GM18873 (cell line): Measurements from ENCODE around the gene GRHL1.
"Not testable (repeated sequence)": the region's sequence is repeated elsewhere in the genome, so short reads cannot be mapped to it uniquely, and the experiment has no call there.

Experiments
- ATAC-seq: cut with Tn5 transposase; IDR thresholded peaks from one replicate; pipeline ENCODE4 v1.9.1; 2021; ENCODE audit warnings: mild to moderate bottlenecking, moderate library complexity, moderate number of reproducible peaks; ENCODE audit not compliant: unreplicated experiment, low FRiP score

The GRHL1 gene, protein sequence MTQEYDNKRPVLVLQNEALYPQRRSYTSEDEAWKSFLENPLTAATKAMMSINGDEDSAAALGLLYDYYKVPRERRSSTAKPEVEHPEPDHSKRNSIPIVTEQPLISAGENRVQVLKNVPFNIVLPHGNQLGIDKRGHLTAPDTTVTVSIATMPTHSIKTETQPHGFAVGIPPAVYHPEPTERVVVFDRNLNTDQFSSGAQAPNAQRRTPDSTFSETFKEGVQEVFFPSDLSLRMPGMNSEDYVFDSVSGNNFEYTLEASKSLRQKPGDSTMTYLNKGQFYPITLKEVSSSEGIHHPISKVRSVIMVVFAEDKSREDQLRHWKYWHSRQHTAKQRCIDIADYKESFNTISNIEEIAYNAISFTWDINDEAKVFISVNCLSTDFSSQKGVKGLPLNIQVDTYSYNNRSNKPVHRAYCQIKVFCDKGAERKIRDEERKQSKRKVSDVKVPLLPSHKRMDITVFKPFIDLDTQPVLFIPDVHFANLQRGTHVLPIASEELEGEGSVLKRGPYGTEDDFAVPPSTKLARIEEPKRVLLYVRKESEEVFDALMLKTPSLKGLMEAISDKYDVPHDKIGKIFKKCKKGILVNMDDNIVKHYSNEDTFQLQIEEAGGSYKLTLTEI

DNA sequence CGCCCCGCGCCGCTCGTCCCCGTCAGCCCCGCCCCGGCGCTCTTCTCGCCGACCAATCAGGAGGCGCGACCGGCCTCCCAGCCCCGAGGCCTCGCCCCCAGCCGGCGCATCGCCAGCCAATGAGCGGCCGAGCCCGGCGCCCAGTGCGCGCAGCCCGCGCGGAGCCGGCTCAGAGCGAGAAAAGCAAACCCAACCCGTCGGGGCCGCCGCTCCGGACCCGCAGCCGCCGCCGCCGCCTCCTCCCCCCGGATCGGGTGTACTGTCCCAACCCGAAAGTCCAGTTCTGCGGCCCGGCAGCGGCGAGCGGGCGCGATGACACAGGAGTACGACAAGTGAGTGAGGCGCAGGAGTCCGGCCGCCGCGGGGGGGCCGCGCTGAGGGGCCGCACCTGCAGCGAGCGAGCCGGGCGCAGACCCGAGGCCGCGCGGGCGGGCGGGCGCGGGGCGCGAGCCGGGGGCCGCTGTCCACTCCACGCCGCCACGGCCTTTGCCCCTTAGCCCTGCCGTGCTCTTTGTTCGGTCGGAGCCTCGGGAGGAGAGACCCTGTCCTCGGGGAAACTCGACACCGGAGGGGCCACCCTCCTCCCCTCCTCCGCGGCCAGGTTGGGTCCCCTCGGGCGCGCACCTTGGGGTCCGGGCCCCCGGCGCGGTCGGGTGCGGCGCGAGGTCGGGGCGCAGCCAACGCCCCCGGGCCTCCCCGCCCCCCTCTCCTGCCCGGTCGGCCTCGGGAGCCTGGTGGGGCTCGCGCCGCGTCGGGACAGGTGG is at the start of gene GRHL1:
GRHL1 (plus strand) TSS at position 172 of the 764 bp plus-strand sequence; CDS start at position 313, 141 bp downstream.
- ATAC-seq: peak; percentile 81

DNA sequence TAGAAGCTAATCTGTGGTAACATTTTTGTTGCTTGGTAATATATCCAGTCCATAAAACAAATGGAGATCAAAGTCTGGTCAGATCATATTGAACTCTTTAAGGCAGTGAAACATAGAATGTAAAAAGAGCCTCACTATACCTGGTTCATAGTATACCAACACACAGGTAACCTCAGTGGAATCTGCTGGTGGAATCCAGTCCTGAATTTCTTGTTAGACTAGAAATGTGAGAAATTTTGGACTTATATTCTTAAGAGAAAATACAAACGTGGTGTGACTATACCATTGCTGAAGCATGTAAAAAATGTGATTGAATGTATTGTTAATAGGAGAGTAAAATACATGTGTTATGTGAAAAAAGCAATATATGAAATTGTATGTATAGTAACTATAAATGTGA is 46.1 kb upstream of the GRHL1 start:
- ATAC-seq: no peak

DNA sequence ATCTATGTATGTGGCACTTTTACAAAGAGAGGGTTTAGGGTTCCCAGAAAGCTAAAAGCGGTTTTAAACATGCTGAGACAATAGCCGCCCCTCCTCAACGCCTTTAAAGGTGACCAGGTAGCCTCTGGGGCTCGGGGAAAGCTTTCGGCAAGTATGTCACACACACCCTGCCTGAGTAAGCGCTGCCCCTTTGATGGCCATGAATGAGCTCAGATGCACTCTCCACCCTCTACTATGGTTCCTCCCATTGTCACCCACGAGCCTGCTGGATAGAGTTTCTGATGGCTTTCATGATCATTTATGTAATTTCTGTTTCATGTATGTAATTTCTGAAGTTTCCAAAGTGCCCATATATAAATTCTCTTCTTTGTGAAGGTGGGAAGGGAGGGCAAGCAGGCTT is 44.1 kb upstream of the GRHL1 start:
- no peak for ATAC-seq

DNA sequence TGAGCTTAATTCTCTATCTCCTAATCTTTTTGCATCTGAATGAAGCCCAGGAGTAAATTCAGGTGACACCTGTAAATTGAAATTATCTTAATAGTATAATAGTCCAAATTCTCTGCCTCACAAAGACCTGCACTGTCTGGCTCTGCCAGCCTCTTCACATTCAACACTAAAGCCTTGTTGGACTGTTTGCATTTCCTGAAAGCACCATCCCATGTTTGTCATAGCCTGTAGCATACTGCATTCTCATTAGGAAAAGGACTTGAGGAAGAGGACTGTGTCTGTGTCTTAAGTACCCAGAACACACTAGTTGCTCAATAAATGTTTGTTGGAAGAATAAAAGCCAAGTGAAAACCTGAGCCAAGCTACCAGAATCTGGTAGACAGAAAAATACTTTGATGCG is 42.9 kb upstream of the GRHL1 start:
- no peak for ATAC-seq

DNA sequence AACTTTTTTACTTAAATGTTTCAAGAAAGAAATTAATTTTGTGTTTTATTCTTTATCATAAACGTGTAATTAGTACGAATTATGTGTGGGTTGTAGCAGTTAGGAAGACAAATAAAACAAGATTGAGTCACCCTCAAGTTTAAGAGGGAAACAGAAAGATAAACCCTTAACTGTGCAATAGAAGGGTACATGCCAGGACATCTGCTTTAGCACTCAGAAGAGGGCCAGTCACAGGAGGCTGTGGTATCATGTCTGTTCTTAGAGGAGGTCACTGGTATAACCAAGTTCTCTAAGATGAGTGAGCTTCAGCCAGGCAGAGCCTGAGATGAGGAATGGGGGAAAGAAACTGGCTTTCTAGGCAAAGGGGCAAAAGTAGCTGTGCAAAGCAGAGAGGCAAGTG is 42.4 kb upstream of the GRHL1 start:
- ATAC-seq: no peak

DNA sequence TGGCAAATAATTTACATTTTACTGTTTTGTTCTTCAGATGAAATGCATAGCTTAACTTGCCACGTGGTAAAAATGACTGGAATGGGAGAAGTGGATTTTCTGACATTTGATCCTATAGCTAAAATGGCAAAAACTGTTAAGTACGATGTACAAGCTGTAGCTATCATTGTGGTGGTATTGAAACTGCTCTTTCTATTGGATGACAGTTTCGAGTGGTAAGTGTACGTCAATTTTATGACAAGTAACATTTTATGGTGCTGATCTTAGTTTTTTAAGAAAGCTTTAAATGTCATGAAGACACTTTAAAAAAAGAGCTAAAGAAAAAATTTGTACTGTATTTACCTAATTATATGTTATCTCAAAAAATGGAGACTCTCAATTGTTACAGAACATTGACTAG is 40.8 kb upstream of the GRHL1 start:
- ATAC-seq: no peak

DNA sequence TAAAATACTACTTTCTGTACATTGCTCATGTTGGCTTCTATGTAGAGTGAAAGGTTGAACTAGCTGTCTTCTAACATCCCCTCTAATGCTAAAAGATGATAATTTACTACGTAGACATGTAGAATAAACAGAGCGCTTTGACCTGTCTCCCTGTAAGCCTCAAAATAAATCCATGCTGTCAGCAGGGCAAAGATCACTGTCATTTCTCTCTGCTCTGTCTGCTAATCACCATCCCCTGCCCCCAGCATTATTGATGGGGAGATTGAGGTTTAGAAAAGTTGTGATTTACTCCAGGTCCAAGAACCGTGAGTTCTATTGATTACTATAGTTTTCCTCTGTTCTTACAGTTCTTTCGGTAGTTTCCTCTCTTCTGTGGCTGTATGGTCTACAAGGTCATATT is 39.0 kb upstream of the GRHL1 start:
- ATAC-seq: no peak

DNA sequence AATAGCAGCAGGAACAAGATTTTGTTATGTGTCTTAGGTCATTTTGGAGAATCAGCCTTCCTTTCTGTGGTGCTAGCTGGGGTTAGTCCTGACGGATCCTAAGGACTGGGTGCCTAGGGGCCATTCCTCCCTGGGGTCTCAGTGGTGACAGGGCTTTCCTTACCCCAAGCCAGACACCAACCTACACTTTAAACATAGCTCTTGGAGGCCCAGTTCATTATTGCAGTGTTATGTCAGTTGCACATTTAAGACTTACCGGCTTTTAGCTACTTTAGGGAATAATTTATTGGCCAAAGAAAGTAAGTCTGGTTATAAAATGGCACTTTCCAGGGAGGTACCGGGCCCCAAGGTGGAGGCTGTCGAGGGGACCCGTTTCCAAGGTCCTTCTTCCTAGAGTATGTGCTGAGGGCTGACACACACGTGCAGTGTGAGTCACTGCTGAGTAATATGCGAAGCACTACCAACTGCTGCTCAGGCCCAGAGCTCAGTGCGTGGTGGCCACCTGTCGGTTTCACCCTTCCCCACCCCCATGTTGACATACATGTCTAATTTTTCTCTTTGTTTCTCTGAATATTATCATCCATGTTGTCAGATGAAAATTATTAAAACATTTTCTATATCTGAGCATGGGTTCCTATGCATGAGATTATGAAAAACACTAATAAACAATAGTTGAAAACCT is 37.0 kb upstream of the GRHL1 start:
- ATAC-seq: peak; percentile 94

DNA sequence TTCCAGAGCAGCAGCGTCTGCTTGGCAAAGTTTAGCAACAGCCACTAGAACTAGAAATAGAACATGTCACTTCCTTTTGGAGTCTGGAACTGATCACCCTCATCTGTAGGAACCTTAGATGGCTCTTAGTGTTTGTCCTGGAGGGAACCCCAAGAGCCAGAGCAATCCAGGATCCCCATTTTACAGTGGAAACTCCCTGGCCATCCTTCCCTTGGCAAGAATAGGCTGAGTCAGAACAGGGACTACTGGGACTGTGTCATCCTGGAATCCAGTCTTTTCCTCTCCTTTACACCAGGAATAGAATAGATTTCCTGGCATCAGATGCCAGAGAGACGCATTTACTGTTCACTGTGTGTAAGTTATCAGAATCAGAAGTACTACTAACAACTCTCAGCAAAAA is 33.2 kb upstream of the GRHL1 start:
- no peak for ATAC-seq

DNA sequence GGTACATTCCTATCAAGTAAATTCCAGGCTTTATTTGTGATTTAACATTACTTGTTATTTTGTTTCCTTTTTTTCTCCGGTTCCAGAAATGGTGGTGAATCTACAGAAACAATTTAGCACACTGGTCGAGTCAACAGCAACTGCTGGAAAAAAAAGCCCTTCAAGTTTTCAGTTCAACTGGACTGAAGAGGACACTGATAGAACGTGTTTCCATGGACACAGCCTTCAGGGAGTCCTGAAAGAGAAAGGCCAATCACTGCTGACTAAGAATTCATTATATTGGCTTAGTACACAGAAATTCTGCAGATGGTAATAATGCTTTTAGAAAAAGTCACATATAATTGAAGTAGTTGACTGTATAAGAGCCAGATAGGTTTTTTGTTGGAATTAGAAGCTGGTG is 32.0 kb upstream of the GRHL1 start:
- no peak for ATAC-seq

DNA sequence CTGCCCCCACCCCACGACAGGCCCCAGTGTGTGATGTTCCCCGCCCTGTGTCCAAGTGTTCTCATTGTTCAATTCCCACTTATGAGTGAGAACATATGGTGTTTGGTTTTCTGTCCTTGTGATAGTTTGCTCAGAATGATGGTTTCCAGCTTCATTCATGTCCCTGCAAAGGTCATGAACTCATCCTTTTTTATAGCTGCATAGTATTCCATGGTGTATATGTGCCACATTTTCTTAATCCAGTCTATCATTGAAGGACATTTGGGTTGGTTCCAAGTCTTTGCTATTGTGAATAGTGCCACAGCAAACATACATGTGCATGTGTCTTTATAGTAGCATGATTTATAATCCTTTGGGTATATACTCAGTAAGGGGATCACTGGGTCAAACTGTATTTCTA is 24.5 kb upstream of the GRHL1 start:
- not testable (repeated sequence) for ATAC-seq

DNA sequence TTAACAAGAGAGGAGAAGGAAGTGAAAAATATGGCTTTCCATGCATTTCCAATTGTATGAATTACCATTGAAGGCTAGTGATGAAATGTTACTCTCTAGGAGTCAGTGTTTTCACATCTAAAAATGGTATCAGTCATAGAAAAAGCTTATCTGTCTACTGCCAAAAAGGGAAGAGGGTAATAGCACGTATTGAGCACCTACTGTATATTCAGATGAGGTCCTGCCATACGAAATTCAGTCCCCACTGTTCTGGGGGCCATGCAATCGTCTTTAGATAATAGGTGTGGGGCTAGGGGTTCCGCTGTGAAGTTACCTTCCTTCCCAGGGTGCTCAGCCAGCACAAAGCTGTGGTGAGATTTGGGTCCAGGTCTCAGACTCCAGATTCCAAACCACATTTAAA is 14.2 kb upstream of the GRHL1 start:
- no peak for ATAC-seq

DNA sequence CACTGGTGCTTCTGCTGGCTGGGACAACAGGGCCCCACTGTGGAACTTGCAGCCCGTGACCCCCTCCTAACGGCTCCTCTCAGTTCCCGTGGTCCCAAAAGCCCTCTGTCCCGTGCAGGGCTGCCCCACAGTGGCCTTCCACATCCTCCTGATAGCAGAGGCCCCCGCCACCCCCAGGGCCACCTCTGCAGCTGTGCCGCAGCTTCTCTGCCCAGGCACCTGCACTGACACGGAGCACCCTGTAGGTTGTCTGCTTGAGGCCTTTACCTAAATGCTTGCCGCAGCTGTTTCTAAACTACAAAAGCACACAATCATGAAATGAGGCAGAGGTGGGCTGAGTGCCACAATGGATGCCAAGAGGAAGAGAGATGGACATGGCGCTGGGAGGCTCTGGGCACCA is 13.5 kb upstream of the GRHL1 start:
- no peak for ATAC-seq

DNA sequence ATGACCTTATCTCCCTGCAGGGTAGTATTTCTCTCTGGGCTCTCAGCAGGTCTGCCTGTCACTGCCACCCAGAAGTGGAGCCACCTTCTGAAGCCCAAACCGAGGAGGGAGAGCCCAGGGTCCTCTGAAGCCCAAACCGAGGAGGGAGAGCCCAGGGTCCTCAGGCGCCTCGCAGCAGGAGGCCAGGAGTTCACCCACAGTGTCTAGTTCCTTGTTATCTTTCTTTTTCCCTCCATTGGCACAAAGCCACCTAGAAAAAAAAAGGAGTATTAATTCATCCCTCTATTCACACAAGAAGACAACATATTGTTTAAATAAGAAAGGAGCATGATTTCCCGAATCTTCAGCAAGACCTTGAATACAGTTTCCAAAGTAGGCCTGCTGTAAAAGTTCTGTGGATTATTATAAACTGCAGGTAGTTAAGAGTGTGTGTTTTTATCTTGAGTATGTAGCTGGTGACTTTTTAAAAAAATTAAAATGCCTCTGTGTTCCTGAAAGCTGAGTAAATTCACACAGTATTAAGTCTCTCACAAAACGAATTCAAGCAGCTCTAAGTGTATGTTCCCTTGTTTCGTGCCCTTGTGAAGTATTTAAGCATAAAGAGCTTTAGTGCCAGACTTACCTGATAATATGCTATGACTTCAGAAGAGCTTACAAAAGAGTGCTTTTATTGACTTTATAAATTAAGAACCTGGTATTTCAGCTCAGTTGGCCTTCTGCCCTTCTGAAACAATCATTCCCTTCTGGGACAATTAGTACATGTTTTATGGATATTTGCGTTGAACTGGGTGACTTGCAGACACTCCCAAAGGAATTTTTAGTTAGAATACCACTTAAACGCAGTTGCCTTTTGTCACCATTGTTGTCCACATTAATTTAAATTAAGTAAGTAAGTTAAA is 11.7 kb upstream of the GRHL1 start:
- no peak for ATAC-seq

DNA sequence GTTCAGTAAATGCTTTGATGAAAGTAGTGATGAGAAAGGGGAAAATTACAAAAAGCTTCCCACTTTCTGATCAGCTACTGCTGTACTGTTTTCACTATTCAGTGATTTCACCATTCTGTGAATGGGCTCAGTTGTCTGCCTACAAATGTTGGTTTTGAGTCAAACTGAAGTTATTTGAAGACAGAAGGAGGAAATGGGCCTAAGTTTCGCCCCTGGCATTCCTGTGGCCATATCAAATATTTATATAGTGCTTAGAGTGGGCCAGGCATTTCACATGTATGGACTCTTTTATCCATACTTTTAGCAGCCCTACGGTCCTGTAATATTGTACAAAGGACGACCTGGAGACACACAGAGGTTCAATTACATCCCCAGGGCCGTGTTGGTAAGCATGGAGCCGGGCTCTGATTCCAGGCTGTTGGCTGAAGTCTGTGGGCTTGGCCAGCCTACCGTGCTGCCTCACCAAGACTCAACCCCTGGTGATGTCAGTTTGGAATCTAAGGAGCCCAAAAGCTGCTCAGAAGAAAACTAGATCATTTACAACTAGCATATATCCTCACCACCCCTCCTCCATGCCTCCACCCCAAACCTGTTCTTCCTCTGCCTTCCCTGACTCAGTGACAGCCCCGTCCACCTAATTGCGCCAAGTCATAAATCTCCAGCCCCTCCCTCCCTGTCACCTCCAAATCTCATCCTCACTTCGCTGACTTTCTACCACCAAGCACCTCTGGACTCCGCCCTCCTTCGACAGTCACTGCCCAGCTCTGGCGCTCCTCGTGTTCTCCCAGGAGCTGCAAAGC is 10.1 kb upstream of the GRHL1 start:
- no peak for ATAC-seq

DNA sequence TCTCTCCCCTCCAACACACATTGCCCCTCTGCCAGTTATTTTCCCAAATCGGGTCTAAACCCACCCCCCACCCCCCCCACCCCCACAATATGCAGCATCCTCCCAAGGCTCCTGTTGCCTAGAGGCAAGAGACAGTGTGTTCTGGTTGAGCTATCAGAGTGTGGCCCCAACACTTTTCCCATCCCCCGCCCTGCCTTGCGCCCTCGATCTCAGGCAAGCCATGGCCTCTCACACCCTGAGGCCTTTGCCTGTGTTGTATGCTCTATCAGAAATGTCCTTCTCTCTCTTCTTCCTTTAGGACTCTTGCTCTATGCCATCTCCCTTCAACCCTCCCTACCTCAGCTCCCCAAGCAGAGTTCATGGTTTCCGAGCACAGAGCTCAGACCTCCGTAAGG is 9.5 kb upstream of the GRHL1 start:
- ATAC-seq: no peak

DNA sequence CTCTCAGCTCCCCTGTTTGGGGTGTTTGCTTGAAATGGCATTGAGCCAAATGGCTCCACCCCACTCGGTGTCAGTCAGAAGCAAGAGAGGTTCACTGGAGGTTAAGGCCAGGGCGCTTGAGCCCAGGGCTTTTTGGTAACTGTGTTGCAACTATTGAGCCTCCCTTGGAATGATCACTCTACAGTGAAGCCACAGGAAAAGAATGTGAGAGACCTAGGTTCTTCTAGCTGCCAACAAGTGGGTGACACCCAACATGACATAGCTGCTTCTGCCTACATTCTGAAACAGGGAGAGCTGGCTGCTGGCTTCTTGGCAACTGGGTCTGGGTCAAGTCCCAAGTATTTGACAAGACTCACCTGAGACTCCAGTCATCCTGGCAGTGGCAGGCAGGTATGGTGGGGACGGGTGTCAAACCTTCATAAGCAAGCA is 7.1 kb upstream of the GRHL1 start:
- ATAC-seq: no peak

DNA sequence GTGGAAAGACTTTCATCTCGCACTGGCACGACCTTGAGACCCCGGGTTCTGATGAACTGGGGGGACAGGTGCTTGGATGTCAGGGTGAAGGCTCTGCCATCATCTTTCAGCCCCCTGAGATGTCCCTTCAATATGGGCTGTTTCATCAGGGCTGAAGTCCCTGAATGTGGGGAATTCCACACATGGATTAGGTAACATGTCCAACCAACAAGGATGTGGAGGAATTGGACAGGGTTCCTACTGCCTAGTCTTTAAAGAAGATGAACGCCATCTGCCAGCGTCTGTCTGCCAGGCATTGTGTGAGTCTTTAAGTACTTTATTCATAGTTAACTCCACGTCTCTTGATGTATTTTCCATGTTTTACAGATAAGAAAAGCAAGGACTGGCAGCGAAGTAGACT is 5.9 kb upstream of the GRHL1 start:
- no peak for ATAC-seq

DNA sequence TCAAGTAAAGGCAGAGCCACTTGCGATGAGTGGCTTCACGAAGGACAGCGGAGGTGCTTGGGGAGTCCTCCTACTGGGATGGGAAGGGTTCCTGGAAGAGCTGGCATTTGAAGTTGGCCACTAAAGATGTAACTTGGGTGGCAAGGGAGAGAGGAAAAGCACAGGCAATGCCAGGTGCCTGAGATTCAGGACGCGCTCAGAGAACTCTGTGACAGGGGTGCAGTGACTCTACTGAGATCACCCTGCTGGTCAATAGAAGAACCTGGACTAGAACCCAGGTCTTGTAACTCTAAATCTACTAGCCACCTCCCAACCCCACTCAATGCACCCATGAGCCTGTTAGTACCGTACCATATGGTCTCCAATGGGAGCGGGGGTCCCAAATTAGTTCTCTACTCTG is 5.4 kb upstream of the GRHL1 start:
- ATAC-seq: no peak
